DND-41 (cell line): Measurements from ENCODE around the gene SDK2.

Experiments used
- EZH2 ChIP-seq: IDR thresholded peaks from 3 replicates; pipeline ENCODE4 v1.6.1; 2012; ENCODE audit warnings: borderline replicate concordance, low read depth, mild to moderate bottlenecking, moderate library complexity, low read length, inconsistent platforms; ENCODE audit not compliant: severe bottlenecking
- TF ChIP-seq, protein P1 (sequence below): IDR thresholded peaks from 2 replicates; pipeline ENCODE4 v1.5.1; 2012; ENCODE audit warnings: borderline replicate concordance, low read length, moderate library complexity, mild to moderate bottlenecking; ENCODE audit not compliant: poor library complexity, severe bottlenecking; ENCODE audit errors: extremely low read depth

DNA sequence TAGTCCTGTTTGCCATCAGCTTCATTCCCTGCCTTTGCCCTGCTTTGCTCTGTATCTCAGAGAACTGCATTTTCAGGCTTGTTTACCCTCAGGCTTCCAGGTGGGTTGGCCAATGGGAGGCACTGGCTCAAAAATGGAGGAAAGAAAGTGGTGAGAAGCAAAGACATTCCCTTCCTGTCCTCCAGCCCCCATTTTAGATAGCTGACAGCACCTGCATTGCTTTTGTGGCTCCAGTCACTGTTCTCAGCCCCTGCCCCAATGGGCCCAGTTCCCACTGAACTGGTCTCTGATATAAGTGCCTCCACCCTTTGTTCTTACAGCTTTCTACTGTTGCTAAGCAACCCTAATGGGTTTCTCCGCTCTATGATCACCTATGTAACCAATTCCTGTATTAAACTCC is 19.4 kb upstream of the SDK2 start:
- TF ChIP-seq, protein P1, sequence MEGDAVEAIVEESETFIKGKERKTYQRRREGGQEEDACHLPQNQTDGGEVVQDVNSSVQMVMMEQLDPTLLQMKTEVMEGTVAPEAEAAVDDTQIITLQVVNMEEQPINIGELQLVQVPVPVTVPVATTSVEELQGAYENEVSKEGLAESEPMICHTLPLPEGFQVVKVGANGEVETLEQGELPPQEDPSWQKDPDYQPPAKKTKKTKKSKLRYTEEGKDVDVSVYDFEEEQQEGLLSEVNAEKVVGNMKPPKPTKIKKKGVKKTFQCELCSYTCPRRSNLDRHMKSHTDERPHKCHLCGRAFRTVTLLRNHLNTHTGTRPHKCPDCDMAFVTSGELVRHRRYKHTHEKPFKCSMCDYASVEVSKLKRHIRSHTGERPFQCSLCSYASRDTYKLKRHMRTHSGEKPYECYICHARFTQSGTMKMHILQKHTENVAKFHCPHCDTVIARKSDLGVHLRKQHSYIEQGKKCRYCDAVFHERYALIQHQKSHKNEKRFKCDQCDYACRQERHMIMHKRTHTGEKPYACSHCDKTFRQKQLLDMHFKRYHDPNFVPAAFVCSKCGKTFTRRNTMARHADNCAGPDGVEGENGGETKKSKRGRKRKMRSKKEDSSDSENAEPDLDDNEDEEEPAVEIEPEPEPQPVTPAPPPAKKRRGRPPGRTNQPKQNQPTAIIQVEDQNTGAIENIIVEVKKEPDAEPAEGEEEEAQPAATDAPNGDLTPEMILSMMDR, result no peak
- no peak for TF ChIP-seq EZH2
